GM12891 (cell line): ENCODE results near the gene PMF1.

Experiments used
- DNase-seq: peaks from one replicate; pipeline ENCODE4 v3.0.0; 2011; ENCODE audit warnings: low spot score; ENCODE audit not compliant: insufficient read length
- FAIRE-seq: peaks from 2 replicates; lab custom pipeline; 2011; peaks lifted over from hg19 to GRCh38; lab: Jason Lieb, UNC
- PAX5 ChIP-seq: IDR thresholded peaks from 2 replicates; pipeline ENCODE4 v1.6.1; 2011; ENCODE audit warnings: low read length, moderate library complexity, mild to moderate bottlenecking; ENCODE audit not compliant: insufficient read depth, severe bottlenecking
- POLR2A ChIP-seq: IDR thresholded peaks from 2 replicates; pipeline ENCODE4 v1.6.1; 2011; ENCODE audit warnings: low read depth, low read length, control low read depth
- POLR2AphosphoS5 ChIP-seq: IDR thresholded peaks from 2 replicates; pipeline ENCODE4 v1.6.1; 2011; ENCODE audit warnings: low read depth, low read length, control low read depth
- POU2F2 ChIP-seq: IDR thresholded peaks from 2 replicates; pipeline ENCODE4 v1.6.1; 2011; ENCODE audit warnings: low read depth, mild to moderate bottlenecking, control low read depth, low read length, moderate library complexity
- SPI1 ChIP-seq: IDR thresholded peaks from 2 replicates; pipeline ENCODE4 v1.6.1; 2011; ENCODE audit warnings: low read depth, low read length, control low read depth
- TAF1 ChIP-seq: IDR thresholded peaks from 2 replicates; pipeline ENCODE4 v1.6.1; 2011; ENCODE audit warnings: low read depth, low read length, control low read depth

The PMF1 gene

DNA sequence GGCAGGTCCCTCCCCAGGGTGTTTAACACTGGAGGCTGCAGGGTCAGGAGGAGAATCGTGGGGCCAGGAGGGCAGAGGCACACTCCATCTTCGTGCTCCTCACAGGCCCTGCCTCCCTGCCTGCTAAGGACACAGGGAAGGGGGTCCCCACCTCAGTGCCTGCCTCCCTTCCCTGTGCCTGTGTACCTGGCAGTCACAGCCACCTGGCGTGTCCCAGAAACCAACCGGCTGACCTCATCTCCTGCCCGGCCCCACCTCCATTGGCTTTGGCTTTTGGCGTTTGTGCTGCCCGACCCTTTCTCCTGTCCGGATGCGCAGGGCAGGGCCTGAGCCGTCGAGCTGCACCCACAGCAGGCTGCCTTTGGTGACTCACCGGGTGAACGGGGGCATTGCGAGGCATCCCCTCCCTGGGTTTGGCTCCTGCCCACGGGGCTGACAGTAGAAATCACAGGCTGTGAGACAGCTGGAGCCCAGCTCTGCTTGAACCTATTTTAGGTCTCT, 28.6 kb downstream of the PMF1 start:
- no peak for DNase-seq
- TF ChIP-seq POLR2AphosphoS5 (0 out of 2 replicates have a peak, but pooled peaks have one; percentile 54), POU2F2 (no peak)
- FAIRE-seq = no peak

GRCh38 chr1:156241926-156242325, 29.1 kb downstream of the PMF1 start, which contains the start of gene BGLAP:
TSS of gene BGLAP (plus strand) at chr1:156242184. CDS start at chr1:156242232, 48 bp downstream.
- no peak for TF ChIP-seq POU2F2
- TF ChIP-seq SPI1 = no peak
- no peak for TF ChIP-seq TAF1
- no peak for TF ChIP-seq POLR2A
- TF ChIP-seq POLR2AphosphoS5 = no peak
- no peak for TF ChIP-seq PAX5
- FAIRE-seq (no peak), DNase-seq (no peak)

DNA sequence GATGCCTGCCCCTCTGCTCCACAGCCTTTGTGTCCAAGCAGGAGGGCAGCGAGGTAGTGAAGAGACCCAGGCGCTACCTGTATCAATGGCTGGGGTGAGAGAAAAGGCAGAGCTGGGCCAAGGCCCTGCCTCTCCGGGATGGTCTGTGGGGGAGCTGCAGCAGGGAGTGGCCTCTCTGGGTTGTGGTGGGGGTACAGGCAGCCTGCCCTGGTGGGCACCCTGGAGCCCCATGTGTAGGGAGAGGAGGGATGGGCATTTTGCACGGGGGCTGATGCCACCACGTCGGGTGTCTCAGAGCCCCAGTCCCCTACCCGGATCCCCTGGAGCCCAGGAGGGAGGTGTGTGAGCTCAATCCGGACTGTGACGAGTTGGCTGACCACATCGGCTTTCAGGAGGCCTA, 29.9 kb downstream of the PMF1 start:
- no peak for DNase-seq
- no peak for FAIRE-seq
- no peak for TF ChIP-seq TAF1
- no peak for TF ChIP-seq POU2F2
- TF ChIP-seq POLR2AphosphoS5 = no peak
- TF ChIP-seq PAX5 = no peak
- no peak for TF ChIP-seq SPI1
- TF ChIP-seq POLR2A = no peak; the same call in 1 of the 2 replicates

DNA sequence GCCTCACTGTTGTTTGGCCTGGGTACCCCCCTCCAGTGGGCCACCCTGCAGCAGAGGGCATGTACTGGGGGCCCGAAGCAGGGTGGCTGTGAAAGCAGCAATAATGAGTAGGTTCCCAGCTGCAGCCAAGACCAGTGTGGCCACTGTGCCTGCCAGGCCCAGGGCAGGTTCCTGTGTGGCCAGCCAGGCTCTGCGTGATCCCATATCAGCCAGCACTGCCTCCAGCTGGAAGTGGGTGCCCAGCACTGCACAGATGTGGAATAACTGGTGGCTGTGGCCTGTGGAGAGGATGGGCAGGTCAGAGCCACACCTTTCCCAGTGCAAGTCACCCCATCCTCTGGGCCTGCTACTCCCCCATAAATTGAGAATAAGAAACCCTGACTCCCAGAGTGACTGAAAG, 31.3 kb downstream of the PMF1 start:
- DNase-seq = no peak
- no peak for FAIRE-seq
- TF ChIP-seq POLR2AphosphoS5 (no peak), POU2F2 (no peak), PAX5 (no peak), SPI1 (no peak), TAF1 (no peak), POLR2A (no peak)

GRCh38 chr1:156244712-156245111, 31.9 kb downstream of the PMF1 start:
- no peak for DNase-seq
- TF ChIP-seq POU2F2 (no peak), PAX5 (no peak), POLR2AphosphoS5 (no peak), POLR2A (no peak), SPI1 (no peak), TAF1 (no peak)
- no peak for FAIRE-seq

DNA sequence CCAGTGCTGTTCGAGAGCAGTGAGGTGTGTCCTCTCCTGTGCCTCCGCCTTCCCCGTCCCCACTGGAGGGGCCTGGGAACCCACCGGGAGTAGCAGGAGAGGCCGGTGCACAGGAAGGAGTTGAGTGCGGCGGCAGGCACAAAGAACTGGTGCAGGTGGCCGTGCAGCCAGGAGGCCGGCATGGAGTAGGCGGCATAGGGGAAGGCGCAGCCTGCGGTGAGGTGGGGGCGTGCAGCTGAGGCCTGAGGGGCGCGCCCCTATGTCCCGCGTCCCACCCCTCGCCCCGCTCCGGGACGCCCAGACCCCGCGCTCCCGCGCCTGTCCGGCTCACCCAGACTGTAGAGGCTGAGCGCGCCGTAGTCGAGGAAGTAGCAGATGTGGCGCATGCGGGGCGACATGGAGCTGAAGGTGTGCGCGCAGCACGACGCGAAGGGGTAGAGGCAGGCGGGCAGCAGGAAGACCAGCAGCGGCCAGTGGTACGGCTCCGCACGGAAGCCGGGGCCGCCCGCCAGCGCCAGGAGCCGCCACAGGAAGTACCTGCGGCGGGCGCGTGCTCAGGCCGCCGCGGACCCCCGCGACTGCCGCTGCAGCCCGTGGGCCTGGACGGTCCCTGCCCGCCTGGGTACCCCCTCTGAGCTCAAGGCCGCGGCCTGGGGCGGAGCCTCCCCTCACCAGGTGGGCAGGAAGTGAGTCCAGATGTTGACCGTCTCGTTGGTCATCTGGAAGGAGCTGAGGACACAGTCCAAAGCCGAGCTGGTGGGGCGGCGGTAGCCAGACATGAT, 32.8 kb downstream of the PMF1 start:
- DNase-seq = peak; percentile 69

GRCh38 chr1:156246241-156246780, 33.5 kb downstream of the PMF1 start:
- DNase-seq (no peak), FAIRE-seq (peak; percentile 81)
- TF ChIP-seq SPI1 (no peak), TAF1 (no peak), POU2F2 (no peak), POLR2A (no peak), PAX5 (no peak)

More for the DNA sequence above, 32.8 kb downstream of the PMF1 start:
- no peak; the same call in 1 of the 2 replicates for TF ChIP-seq POLR2A
- TF ChIP-seq POU2F2 = no peak
- no peak for TF ChIP-seq SPI1
- TF ChIP-seq POLR2AphosphoS5 = no peak
- TF ChIP-seq PAX5 = no peak
- no peak for TF ChIP-seq TAF1
- peak; percentile 97 for FAIRE-seq

DNA sequence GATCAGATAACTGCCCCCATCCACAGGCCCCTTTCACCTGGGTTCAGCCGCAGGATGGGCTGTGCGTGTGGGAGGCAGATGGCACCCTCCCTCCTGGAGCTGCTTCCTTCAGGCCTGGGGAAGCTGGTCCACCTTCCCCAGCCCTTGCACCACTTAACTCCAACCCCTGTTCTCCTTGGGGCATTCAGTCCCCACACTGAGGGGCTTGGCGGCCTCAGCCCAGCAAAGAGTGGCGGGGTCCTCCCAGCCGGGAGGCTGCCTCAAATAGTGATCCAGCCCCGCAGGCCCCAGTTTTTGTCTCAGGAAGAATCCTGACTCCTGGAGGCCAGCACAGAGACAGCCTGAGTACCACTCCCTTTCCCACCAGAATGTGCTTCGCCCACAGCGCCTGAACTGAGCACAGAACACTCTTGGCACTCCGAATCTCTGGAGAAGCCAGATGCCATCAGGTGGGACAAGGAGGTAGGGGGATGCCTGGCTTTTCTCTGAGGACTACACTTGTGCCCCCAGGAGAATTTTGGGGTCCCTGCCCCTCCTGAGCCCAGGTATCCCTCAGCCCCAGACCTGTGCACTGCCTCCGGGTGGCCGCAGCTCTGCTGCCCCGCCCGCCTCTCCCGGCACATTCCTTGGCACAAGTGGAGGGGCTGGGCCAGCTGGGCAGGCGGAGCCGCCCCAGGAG, 34.1 kb downstream of the PMF1 start:
- DNase-seq (no peak), FAIRE-seq (no peak)
- TF ChIP-seq POLR2AphosphoS5 (peak; percentile 48; the same call in 1 of the 2 replicates), POU2F2 (no peak)

GRCh38 chr1:156247460-156248322, 34.9 kb downstream of the PMF1 start, which contains the start of gene PAQR6:
TSS of gene PAQR6 (minus strand) at chr1:156248056. CDS start at chr1:156246731, 1,325 bp downstream.
- no peak for DNase-seq
- no peak for FAIRE-seq
- TF ChIP-seq TAF1 (no peak), POLR2AphosphoS5 (peak; percentile 45; the same call in 1 of the 2 replicates)
